Neutrophil (primary cell): ENCODE measurements around the gene MEPCE.

Experiments used
- H3K27ac ChIP-seq: fragments of 200-600 bp; sonication (generic); 2 replicates; pipeline ENCODE4 v1.5.1; 2016; ENCODE audit warnings: mild to moderate bottlenecking, moderate library complexity
- H3K27me3 ChIP-seq: fragments of 200-600 bp; sonication (generic); 2 replicates; pipeline ENCODE4 v1.6.0; 2016; ENCODE audit warnings: mild to moderate bottlenecking
- H3K36me3 ChIP-seq: fragments of 200-600 bp; sonication (generic); 2 replicates; pipeline ENCODE4 v1.5.1; 2017
- H3K4me1 ChIP-seq, 2 experiments: fragments of 200-600 bp in 1 of 2; sonication (generic) in 1 of 2; 1 replicate in 1 of 2; 2 replicates in 1 of 2; pipeline versions ENCODE4 v1.5.1 to v1.6.1; 2013 to 2016; ENCODE audit warnings: low read depth in 1 of 2, low read length in 1 of 2, mild to moderate bottlenecking in 1 of 2, moderate library complexity in 1 of 2; ENCODE audit not compliant: control insufficient read depth in 1 of 2, insufficient read depth in 1 of 2
- H3K4me3 ChIP-seq, 2 experiments: fragments of 200-600 bp in 1 of 2; sonication (generic) in 1 of 2; 1 replicate in 1 of 2; 2 replicates in 1 of 2; pipeline ENCODE4 v1.5.1; 2013 to 2016; ENCODE audit warnings: low read depth in 1 of 2, low read length in 1 of 2, mild to moderate bottlenecking in 1 of 2, moderate library complexity in 1 of 2
- H3K9me3 ChIP-seq: fragments of 200-600 bp; sonication (generic); 2 replicates; pipeline ENCODE4 v1.5.1; 2016
- CTCF ChIP-seq: fragments of 200-600 bp; sonication (generic); IDR thresholded peaks from 2 replicates; pipeline ENCODE4 v1.5.1; 2016; ENCODE audit warnings: antibody characterized with exemption

Gene MEPCE

GRCh38 chr7:100433276-100433591 lies 3.6 kb downstream of the MEPCE start:
- no peak overlapping the region for H3K4me3 ChIP-seq
- no peaks in the 10 kb centered on the region for H3K9me3 ChIP-seq
- TF ChIP-seq CTCF, result no peak
- peaks cover 26% of the 10 kb centered on the region for H3K36me3 ChIP-seq
- H3K27ac ChIP-seq, result peak overlapping the region; percentile 98
- H3K27me3 ChIP-seq, result no peaks in the 10 kb centered on the region
- H3K4me1 ChIP-seq, result peaks cover 36 to 47% of the 10 kb centered on the region in 2 experiments

- H3K27ac ChIP-seq, result peak overlapping the region; percentile 98
- peaks cover 36 to 47% of the 10 kb centered on the region in 2 experiments for H3K4me1 ChIP-seq
- no peaks in the 10 kb centered on the region for H3K9me3 ChIP-seq
- no peak for TF ChIP-seq CTCF
- no peaks in the 10 kb centered on the region for H3K27me3 ChIP-seq
- H3K36me3 ChIP-seq, result peaks cover 26% of the 10 kb centered on the region
- no peak overlapping the region for H3K4me3 ChIP-seq
Observed at GRCh38 chr7:100433592-100434296, 4.1 kb downstream of the MEPCE start.

GRCh38 chr7:100434297-100435144 lies 4.9 kb downstream of the MEPCE start:
- no peaks in the 10 kb centered on the region for H3K9me3 ChIP-seq
- H3K27me3 ChIP-seq, result no peaks in the 10 kb centered on the region
- peak overlapping the region; percentile 98 for H3K27ac ChIP-seq
- peaks cover 26% of the 10 kb centered on the region for H3K36me3 ChIP-seq
- peak overlapping the region; percentile 81 to 88 for H3K4me3 ChIP-seq
- no peak for TF ChIP-seq CTCF
- peaks cover 36 to 44% of the 10 kb centered on the region in 2 experiments for H3K4me1 ChIP-seq

GRCh38 chr7:100435401-100436304 lies 6.0 kb downstream of the MEPCE start:
- Histone ChIP-seq H3K4me3 (peak overlapping the region; percentile 81 to 88), H3K36me3 (peaks cover 26% of the 10 kb centered on the region), H3K27ac (peak overlapping the region; percentile 98), H3K27me3 (no peaks in the 10 kb centered on the region), H3K4me1 (peaks cover 32 to 34% of the 10 kb centered on the region in 2 experiments), H3K9me3 (no peaks in the 10 kb centered on the region)
- TF ChIP-seq CTCF, result no peak
